OCI-LY1 (cell line): ENCODE results near the gene ADARB2.

Experiments
- H2AFZ ChIP-seq: fragments of 200-600 bp; sonication (generic), shearing (Covaris generic); 2 replicates; pipeline ENCODE4 v1.6.0; 2014; ENCODE audit warnings: antibody characterized with exemption, mild to moderate bottlenecking, low read length
- H3F3A ChIP-seq: fragments of 200-600 bp; sonication (generic), shearing (Covaris generic); 2 replicates; pipeline ENCODE4 v1.6.0; 2014; ENCODE audit warnings: mild to moderate bottlenecking, antibody characterized with exemption, low read length, moderate library complexity; ENCODE audit not compliant: insufficient read depth
- H3K27ac ChIP-seq: fragments of 200-600 bp; sonication (generic); 2 replicates; pipeline ENCODE4 v1.5.1; 2014; ENCODE audit warnings: low read length, mixed run types, mild to moderate bottlenecking, low read depth; ENCODE audit not compliant: poor library complexity, severe bottlenecking
- H3K27me3 ChIP-seq: fragments of 200-600 bp; sonication (generic); 2 replicates; pipeline ENCODE4 v1.6.0; 2014; ENCODE audit warnings: antibody characterized with exemption, mild to moderate bottlenecking, low read length, moderate library complexity; ENCODE audit not compliant: insufficient read depth
- H3K36me3 ChIP-seq: fragments of 200-600 bp; sonication (generic); 2 replicates; pipeline ENCODE4 v1.6.1; 2014; ENCODE audit warnings: mild to moderate bottlenecking, antibody characterized with exemption, low read length, moderate library complexity, mixed read lengths; ENCODE audit not compliant: insufficient read depth
- H3K4me1 ChIP-seq: fragments of 200-600 bp; sonication (generic); 2 replicates; pipeline ENCODE4 v1.5.1; 2014; ENCODE audit warnings: mild to moderate bottlenecking, low read length, moderate library complexity; ENCODE audit not compliant: insufficient read depth, severe bottlenecking
- H3K4me2 ChIP-seq: fragments of 200-600 bp; sonication (generic), shearing (Covaris generic); 2 replicates; pipeline ENCODE4 v1.6.1; 2014; ENCODE audit warnings: low read length
- H3K4me3 ChIP-seq: fragments of 200-600 bp; sonication (generic); 2 replicates; pipeline ENCODE4 v1.5.1; 2014; ENCODE audit warnings: low read length, low read depth, mild to moderate bottlenecking, mixed read lengths; ENCODE audit not compliant: poor library complexity, severe bottlenecking
- H3K79me2 ChIP-seq: fragments of 200-600 bp; shearing (Covaris generic); 2 replicates; pipeline ENCODE4 v1.6.1; 2016; ENCODE audit warnings: mixed run types, low read length, mixed read lengths; ENCODE audit not compliant: insufficient read depth
- H3K9ac ChIP-seq: fragments of 200-600 bp; sonication (generic), shearing (Covaris generic); 2 replicates; pipeline ENCODE4 v1.6.1; 2014; ENCODE audit warnings: mild to moderate bottlenecking, low read length, mixed read lengths
- H3K9me2 ChIP-seq: fragments of 200-600 bp; sonication (generic), shearing (Covaris generic); 2 replicates; pipeline ENCODE4 v1.6.1; 2014; ENCODE audit warnings: low read depth, mild to moderate bottlenecking, low read length, mixed read lengths
- H3K9me3 ChIP-seq: fragments of 200-600 bp; shearing (Covaris generic); 2 replicates; pipeline ENCODE4 v1.6.1; 2014; ENCODE audit warnings: low read length, mixed read lengths
- H4K20me1 ChIP-seq: fragments of 200-600 bp; sonication (generic), shearing (Covaris generic); 2 replicates; pipeline ENCODE4 v1.6.0; 2016; ENCODE audit warnings: mild to moderate bottlenecking, low read length; ENCODE audit not compliant: insufficient read depth
- CTCF ChIP-seq: fragments of 200-600 bp; sonication (generic), shearing (Covaris generic); IDR thresholded peaks from 2 replicates; pipeline ENCODE4 v1.5.1; 2017; ENCODE audit warnings: mild to moderate bottlenecking, antibody characterized with exemption, low read length, moderate library complexity, mixed read lengths
- EZH2 ChIP-seq: fragments of 200-600 bp; sonication (generic), shearing (Covaris generic); IDR thresholded peaks from 2 replicates; pipeline ENCODE4 v1.8.0; 2017; ENCODE audit warnings: borderline replicate concordance, mixed run types, mild to moderate bottlenecking, antibody characterized with exemption, low read length, moderate library complexity, mixed read lengths

Gene ADARB2

DNA sequence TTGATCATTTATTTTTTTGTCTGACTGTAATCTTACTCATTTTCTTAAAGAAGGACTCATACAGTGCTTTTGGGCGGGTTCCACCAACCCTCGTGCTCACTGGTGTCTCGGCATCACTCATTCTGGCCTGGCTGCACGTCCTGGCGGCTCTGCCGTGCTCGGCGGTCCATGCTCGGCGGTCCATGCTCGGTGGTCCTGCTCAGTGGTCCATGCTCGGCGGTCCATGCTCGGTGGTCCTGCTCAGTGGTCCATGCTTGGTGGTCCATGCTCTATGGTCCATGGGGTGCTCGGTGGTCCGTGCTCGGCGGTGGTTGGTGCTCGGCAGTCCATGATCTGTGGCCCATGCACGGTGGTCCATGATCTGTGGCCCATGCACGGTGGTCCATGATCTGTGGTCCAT is 608.7 kb downstream of the ADARB2 start:
- no peaks in the 10 kb centered on the region for H3K9me2 ChIP-seq
- no peaks in the 10 kb centered on the region for H3K4me1 ChIP-seq
- H3K27ac ChIP-seq, result no peak overlapping the region
- H3K4me2 ChIP-seq, result no peak overlapping the region
- H3K9ac ChIP-seq, result no peak overlapping the region
- H2AFZ ChIP-seq, result no peak overlapping the region
- no peaks in the 10 kb centered on the region for H3K27me3 ChIP-seq
- peaks cover 62% of the 10 kb centered on the region for H3K36me3 ChIP-seq
- H3F3A ChIP-seq, result no peaks in the 10 kb centered on the region
- H4K20me1 ChIP-seq, result no peaks in the 10 kb centered on the region
- no peak overlapping the region for H3K4me3 ChIP-seq
- H3K9me3 ChIP-seq, result no peaks in the 10 kb centered on the region
- no peaks in the 10 kb centered on the region for H3K79me2 ChIP-seq
- TF ChIP-seq EZH2, result no peak
- no peak for TF ChIP-seq CTCF

DNA sequence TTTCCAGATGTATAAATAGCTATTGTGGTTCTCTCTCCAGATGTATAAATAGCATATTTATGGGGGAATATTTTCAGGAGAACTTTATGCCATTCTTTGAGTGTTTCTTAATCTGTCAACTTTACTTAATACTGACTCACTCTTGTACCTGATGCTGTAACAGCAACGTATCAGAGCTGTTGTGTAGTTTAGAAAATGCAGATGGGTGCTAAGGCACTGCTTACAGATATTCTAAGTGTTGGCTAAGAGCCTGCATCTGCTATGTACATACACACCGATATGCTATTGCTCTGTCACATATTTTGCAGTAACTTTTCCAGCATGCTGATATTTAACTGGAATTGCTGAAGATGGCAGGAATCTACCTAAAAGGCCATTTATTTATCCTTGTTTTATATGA is 609.2 kb downstream of the ADARB2 start:
- H3K9ac ChIP-seq, result no peak overlapping the region
- no peaks in the 10 kb centered on the region for H3K4me1 ChIP-seq
- H3K79me2 ChIP-seq, result no peaks in the 10 kb centered on the region
- no peaks in the 10 kb centered on the region for H3K27me3 ChIP-seq
- no peak overlapping the region for H3K4me2 ChIP-seq
- H3K27ac ChIP-seq, result no peak overlapping the region
- TF ChIP-seq EZH2 (no peak), CTCF (no peak)
- no peak overlapping the region for H3K4me3 ChIP-seq
- no peaks in the 10 kb centered on the region for H3K9me2 ChIP-seq
- H2AFZ ChIP-seq, result no peak overlapping the region
- peaks cover 67% of the 10 kb centered on the region for H3K36me3 ChIP-seq
- no peaks in the 10 kb centered on the region for H3K9me3 ChIP-seq
- no peaks in the 10 kb centered on the region for H4K20me1 ChIP-seq
- no peaks in the 10 kb centered on the region for H3F3A ChIP-seq

DNA sequence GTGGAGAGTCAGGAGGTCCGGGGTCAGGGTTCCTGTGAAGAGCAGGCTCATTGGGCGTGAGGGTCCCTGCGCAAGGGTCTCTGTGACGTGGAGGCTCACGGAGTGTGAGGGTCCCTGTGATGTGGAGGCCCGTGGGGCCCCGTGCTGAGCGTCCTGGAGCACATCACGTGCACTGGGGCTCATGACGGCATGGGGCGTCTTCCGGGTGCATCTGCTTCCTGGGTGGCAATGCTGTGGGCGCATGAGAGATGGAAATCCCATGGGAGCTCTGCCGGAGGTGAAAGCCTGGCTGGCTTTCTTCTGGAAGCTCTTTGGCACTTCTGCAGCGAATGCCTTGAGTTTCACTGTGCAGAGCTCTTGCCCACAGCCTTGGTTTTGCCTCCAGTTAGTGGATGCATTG is 609.7 kb downstream of the ADARB2 start:
- TF ChIP-seq EZH2 (no peak), CTCF (no peak)
- H3K27me3 ChIP-seq, result no peaks in the 10 kb centered on the region
- H3K4me3 ChIP-seq, result no peak overlapping the region
- H4K20me1 ChIP-seq, result no peaks in the 10 kb centered on the region
- H3K4me1 ChIP-seq, result no peaks in the 10 kb centered on the region
- no peaks in the 10 kb centered on the region for H3F3A ChIP-seq
- H3K9ac ChIP-seq, result no peak overlapping the region
- no peaks in the 10 kb centered on the region for H3K9me2 ChIP-seq
- H3K4me2 ChIP-seq, result no peak overlapping the region
- H2AFZ ChIP-seq, result no peak overlapping the region
- H3K36me3 ChIP-seq, result peaks cover 71% of the 10 kb centered on the region
- H3K9me3 ChIP-seq, result no peaks in the 10 kb centered on the region
- H3K79me2 ChIP-seq, result no peaks in the 10 kb centered on the region
- H3K27ac ChIP-seq, result no peak overlapping the region
